Activated naive CD4-positive, alpha-beta T cell treated with anti-CD3 and anti-CD28 coated beads, Interleukin-2, amount 50 U/mL, for 72 hours (primary cell): Measurements from ENCODE around the gene WRNIP1. TPM values are rescaled to one million over a fixed set of nuclear protein-coding genes. Genes with fewer than 3 reads are reported as not detected.
"Not testable (repeated sequence)": the region's sequence is repeated elsewhere in the genome, so short reads cannot be mapped to it uniquely, and the experiment has no call there.

Experiments used
- ATAC-seq, 2 donors: fragments of 150-1000 bp; cut with Tn5 transposase; 2 replicates each; pipeline ENCODE4 v1.10.0; 2021; ENCODE audit warnings: mild to moderate bottlenecking in 2 of 2, moderate library complexity in 2 of 2
- DNase-seq, 2 donors: peaks; one replicate each; pipeline ENCODE4 v3.0.0; 2021 to 2022; ENCODE audit warnings: low spot score in 2 of 2
- H3K27ac Mint-ChIP-seq, 2 donors: one replicate each; pipeline ENCODE4 v1.8.0; 2022; ENCODE audit warnings: mild to moderate bottlenecking in 2 of 2, mixed read lengths in 2 of 2
- H3K36me3 Mint-ChIP-seq, 2 donors: one replicate each; pipeline ENCODE4 v1.8.0; 2022; ENCODE audit warnings: mixed read lengths in 2 of 2
- H3K9me3 Mint-ChIP-seq, 2 donors: one replicate each; pipeline ENCODE4 v1.8.0; 2022; ENCODE audit warnings: mixed read lengths in 2 of 2
- total RNA-seq, 2 donors: library from RNA; stranded (reverse); gene quantifications; one replicate each; pipeline ENCODE4 v1.2.3, GENCODE V29; 2022

The WRNIP1 gene
- total RNA-seq, 2 donors from 2014 or later = 25.7 to 43.5 TPM

GRCh38 chr6:2790588-2791449, 25.6 kb downstream of the WRNIP1 start:
- DNase-seq = peak in 1 of 2 donors; percentile 62
- ATAC-seq = peak; percentile 66 to 70
- peaks cover 0 to 4% of the 10 kb centered on the region in 2 donors for H3K9me3 Mint-ChIP-seq
- peak overlapping the region in 1 of 2 donors; percentile 34 for H3K27ac Mint-ChIP-seq
- peaks cover 0 to 14% of the 10 kb centered on the region in 2 donors for H3K36me3 Mint-ChIP-seq

GRCh38 chr6:2791450-2791974, 26.3 kb downstream of the WRNIP1 start:
- peak overlapping the region in 1 of 2 donors; percentile 34 for H3K27ac Mint-ChIP-seq
- peaks cover 0 to 7% of the 10 kb centered on the region in 2 donors for H3K36me3 Mint-ChIP-seq
- H3K9me3 Mint-ChIP-seq = peaks cover 0 to 4% of the 10 kb centered on the region in 2 donors
- DNase-seq (no peak), ATAC-seq (no peak)

- H3K9me3 Mint-ChIP-seq = peaks cover 0 to 4% of the 10 kb centered on the region in 2 donors
- H3K36me3 Mint-ChIP-seq = peaks cover 0 to under 1% of the 10 kb centered on the region in 2 donors
- ATAC-seq (no peak), DNase-seq (no peak)
- peak overlapping the region; percentile 60 to 81 for H3K27ac Mint-ChIP-seq
Measured at GRCh38 chr6:2792330-2793110, 27.3 kb downstream of the WRNIP1 start.

GRCh38 chr6:2793534-2794151, 28.4 kb downstream of the WRNIP1 start:
- DNase-seq (peak in 1 of 2 donors; percentile 39), ATAC-seq (peak; percentile 73)
- Mint-ChIP-seq H3K27ac (peak overlapping the region; percentile 79 to 81), H3K36me3 (no peaks in the 10 kb centered on the region), H3K9me3 (peaks cover 0 to 4% of the 10 kb centered on the region in 2 donors)

- peak; percentile 8 to 35 for ATAC-seq
- no peak for DNase-seq
- Mint-ChIP-seq H3K27ac (peak overlapping the region; percentile 73 to 81), H3K9me3 (peaks cover 0 to 4% of the 10 kb centered on the region in 2 donors), H3K36me3 (no peaks in the 10 kb centered on the region)
Measured at GRCh38 chr6:2794171-2794730, 29.1 kb downstream of the WRNIP1 start.

GRCh38 chr6:2795162-2795561, 30.0 kb downstream of the WRNIP1 start:
- H3K36me3 Mint-ChIP-seq = no peaks in the 10 kb centered on the region
- H3K27ac Mint-ChIP-seq = peak overlapping the region in 1 of 2 donors; percentile 23
- H3K9me3 Mint-ChIP-seq = peaks cover 0 to 4% of the 10 kb centered on the region in 2 donors

GRCh38 chr6:2795956-2796355, 30.8 kb downstream of the WRNIP1 start:
- ATAC-seq (no peak), DNase-seq (no peak)
- Mint-ChIP-seq H3K36me3 (no peaks in the 10 kb centered on the region), H3K27ac (peak overlapping the region; percentile 23 to 33), H3K9me3 (peaks cover 0 to 4% of the 10 kb centered on the region in 2 donors)

More at GRCh38 chr6:2795162-2795561, 30.0 kb downstream of the WRNIP1 start:
- no peak for DNase-seq
- no peak for ATAC-seq

GRCh38 chr6:2796861-2797260, 31.7 kb downstream of the WRNIP1 start:
- DNase-seq = no peak
- no peak overlapping the region for H3K27ac Mint-ChIP-seq
- H3K36me3 Mint-ChIP-seq = no peaks in the 10 kb centered on the region
- ATAC-seq = no peak
- H3K9me3 Mint-ChIP-seq = peaks cover 0 to 4% of the 10 kb centered on the region in 2 donors

GRCh38 chr6:2797564-2798031, 32.4 kb downstream of the WRNIP1 start:
- ATAC-seq = no peak

GRCh38 chr6:2798586-2799134, 33.5 kb downstream of the WRNIP1 start:
- ATAC-seq (no peak), DNase-seq (no peak)
- Mint-ChIP-seq H3K9me3 (peaks cover 0 to 4% of the 10 kb centered on the region in 2 donors), H3K36me3 (no peaks in the 10 kb centered on the region), H3K27ac (no peak overlapping the region)

More at GRCh38 chr6:2797564-2798031, 32.4 kb downstream of the WRNIP1 start:
- H3K36me3 Mint-ChIP-seq = no peaks in the 10 kb centered on the region
- DNase-seq = no peak
- H3K27ac Mint-ChIP-seq = peak overlapping the region in 1 of 2 donors; percentile 81
- peaks cover 0 to 4% of the 10 kb centered on the region in 2 donors for H3K9me3 Mint-ChIP-seq

- Mint-ChIP-seq H3K27ac (peak overlapping the region in 1 of 2 donors; percentile 42), H3K36me3 (no peaks in the 10 kb centered on the region)
- peak; percentile 67 to 82 for ATAC-seq
Measured at GRCh38 chr6:2799936-2800527, 34.8 kb downstream of the WRNIP1 start.

GRCh38 chr6:2800552-2801316, 35.5 kb downstream of the WRNIP1 start:
- H3K9me3 Mint-ChIP-seq = no peaks in the 10 kb centered on the region
- H3K27ac Mint-ChIP-seq = peak overlapping the region in 1 of 2 donors; percentile 42

More at GRCh38 chr6:2799936-2800527, 34.8 kb downstream of the WRNIP1 start:
- H3K9me3 Mint-ChIP-seq = no peaks in the 10 kb centered on the region
- DNase-seq = no peak

GRCh38 chr6:2801687-2802086, 36.5 kb downstream of the WRNIP1 start:
- H3K9me3 Mint-ChIP-seq, ATAC-seq: not testable (repeated sequence)

More at GRCh38 chr6:2800552-2801316, 35.5 kb downstream of the WRNIP1 start:
- ATAC-seq (no peak), DNase-seq (no peak)
- no peaks in the 10 kb centered on the region for H3K36me3 Mint-ChIP-seq

GRCh38 chr6:2802521-2803060, 37.4 kb downstream of the WRNIP1 start:
- ATAC-seq (no peak), DNase-seq (no peak)
- Mint-ChIP-seq H3K36me3 (no peaks in the 10 kb centered on the region), H3K9me3 (no peaks in the 10 kb centered on the region), H3K27ac (no peak overlapping the region)

More at GRCh38 chr6:2801687-2802086, 36.5 kb downstream of the WRNIP1 start:
- DNase-seq, H3K27ac Mint-ChIP-seq, H3K36me3 Mint-ChIP-seq: not testable (repeated sequence)
